VCaP (cell line): ENCODE results near the gene TMEM191C.
A peak's percentile ranks its signal among the peaks of the same experiment; 100 is the strongest.
"Not testable (repeated sequence)": the region's sequence is repeated elsewhere in the genome, so short reads cannot be mapped to it uniquely, and the experiment has no call there.

Experiments
- H3K27ac ChIP-seq: fragments of 450-650 bp; 2 replicates; pipeline ENCODE4 v1.5.1; 2017
- TF ChIP-seq, protein P1 (sequence below): fragments of 450-650 bp; conservative IDR thresholded peaks from 2 replicates; pipeline ENCODE4 v1.5.1; 2017; ENCODE audit warnings: mild to moderate bottlenecking, moderate library complexity

Gene TMEM191C

DNA sequence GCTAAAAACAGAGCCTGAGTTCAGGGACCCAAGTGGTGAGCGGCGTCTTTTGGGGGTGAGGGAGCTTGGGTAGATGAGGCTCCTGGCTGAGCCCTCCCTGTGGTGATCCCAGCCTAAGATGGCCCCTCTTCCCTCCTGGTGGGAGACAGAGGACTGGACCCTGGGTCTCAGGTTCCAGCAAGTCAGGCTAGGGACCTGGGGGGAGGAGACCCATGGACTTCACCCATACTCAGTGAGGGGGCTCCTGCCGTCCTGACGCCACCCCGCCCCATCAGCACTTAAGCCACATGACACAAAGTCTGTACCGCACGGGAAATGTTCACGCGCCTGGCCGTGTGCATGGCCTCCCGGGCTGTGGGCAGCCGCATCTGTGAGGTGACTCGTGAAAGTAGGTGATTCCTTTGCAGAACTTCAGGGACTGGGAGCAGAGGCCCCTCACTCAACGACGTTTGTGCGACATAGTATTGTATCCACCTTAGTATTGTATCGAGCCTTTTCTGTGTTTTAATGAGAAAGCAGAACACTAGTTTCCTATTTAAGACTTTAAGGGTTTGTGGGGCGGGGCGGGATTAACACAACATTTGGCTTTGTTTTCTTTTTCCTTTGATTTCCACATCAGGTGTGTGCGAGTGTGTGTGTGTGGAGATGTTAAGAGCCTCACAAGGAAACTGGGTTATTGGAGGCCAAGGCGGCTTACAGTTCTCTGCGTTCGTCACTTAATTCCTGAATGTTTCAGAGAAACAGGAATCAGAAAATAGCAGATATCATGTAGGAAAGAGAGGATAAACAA is 18.4 kb upstream of the TMEM191C start:
- peak overlapping the region; percentile 41; the same call in 1 of the 2 replicates for H3K27ac ChIP-seq
- TF ChIP-seq, protein P1, sequence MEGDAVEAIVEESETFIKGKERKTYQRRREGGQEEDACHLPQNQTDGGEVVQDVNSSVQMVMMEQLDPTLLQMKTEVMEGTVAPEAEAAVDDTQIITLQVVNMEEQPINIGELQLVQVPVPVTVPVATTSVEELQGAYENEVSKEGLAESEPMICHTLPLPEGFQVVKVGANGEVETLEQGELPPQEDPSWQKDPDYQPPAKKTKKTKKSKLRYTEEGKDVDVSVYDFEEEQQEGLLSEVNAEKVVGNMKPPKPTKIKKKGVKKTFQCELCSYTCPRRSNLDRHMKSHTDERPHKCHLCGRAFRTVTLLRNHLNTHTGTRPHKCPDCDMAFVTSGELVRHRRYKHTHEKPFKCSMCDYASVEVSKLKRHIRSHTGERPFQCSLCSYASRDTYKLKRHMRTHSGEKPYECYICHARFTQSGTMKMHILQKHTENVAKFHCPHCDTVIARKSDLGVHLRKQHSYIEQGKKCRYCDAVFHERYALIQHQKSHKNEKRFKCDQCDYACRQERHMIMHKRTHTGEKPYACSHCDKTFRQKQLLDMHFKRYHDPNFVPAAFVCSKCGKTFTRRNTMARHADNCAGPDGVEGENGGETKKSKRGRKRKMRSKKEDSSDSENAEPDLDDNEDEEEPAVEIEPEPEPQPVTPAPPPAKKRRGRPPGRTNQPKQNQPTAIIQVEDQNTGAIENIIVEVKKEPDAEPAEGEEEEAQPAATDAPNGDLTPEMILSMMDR = no peak

DNA sequence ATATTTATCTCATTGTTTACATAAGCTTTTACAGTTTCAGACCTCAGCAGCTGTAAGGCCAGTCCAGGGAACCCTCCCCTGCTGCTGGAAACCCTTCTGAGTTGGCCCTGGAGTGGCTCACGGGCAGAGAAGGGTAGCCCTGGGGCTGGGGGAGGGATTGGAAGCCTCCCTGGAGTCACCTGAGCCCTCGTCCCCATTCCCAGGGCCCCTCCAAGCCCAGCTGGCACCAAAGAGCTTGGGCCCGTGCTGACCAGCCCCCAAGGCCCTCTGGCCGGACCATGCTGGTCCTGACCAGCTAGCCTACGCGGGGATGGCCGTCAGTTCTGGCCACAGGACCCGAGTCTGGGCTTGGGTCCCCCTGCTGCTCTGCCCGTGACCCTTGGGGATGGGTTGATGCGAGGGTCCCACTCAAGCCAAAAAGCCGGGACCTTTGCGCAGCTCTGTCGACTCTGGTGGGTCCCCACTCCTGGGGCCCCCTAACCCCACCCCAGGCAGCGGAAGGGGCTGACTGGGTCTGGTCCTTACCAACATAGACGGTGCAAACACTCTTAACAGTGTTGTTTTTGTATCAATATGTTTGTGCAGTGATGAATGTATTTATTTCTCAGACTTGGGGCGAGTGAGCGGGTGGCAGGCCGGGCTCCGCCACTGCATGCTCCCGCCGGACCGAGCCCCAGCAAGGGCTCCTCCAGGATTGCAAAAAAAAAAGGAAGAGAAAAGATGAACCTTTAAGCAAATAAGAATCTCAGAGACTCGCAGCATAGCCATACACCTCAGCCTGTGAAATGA is 17.5 kb upstream of the TMEM191C start:
- peak overlapping the region; percentile 41; the same call in 1 of the 2 replicates for H3K27ac ChIP-seq
- TF ChIP-seq, protein P1 = no peak

DNA sequence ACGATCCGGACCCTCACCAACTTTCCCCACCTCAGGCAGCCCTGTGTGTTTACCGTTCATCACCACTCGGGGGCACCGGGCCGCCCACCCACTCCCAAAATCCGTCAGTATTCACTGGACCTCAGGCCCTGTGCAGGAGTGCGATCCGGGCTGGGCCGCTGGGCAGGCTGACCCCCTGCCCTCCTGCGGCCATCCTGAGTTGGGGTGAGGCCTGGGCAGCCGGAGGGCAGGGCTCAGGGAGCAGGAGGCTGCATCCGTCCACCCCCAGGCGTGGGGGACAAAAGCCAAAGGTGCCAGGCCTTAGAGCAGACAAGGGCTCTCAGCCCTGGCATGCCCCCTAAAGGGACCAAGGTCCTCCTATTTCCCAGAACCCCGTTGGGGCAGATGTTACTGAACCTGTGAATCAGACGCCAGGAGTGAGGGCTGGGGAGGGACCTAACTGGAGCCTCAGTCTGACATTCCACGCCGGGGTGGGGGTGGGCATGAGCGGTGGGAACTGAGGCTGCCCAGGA is 16.8 kb upstream of the TMEM191C start:
- no peak overlapping the region for H3K27ac ChIP-seq
- TF ChIP-seq, protein P1 = no peak

DNA sequence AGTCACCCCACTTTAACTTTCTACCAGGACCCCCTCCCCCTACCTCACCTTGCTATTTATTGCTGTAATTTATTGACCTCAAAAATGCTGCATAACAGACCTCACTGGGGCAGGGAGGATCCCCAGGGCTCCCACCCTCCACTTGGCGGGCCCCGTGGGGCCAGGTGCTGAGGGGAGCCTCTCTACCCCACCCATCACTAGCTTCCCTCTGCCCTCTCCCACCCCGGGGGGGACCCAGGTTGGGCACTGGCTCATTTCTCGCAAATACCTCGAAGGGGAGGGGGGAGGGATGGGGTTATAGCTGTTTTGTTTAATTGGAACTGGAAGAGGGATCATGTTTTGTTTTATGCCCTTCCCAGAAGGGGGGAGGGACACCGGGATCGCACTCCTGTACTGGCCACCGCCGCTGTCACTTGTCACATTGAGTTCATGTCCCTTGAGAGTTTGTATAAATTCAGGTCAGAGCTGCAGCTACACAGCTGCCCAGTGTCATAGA is 16.3 kb upstream of the TMEM191C start:
- TF ChIP-seq, protein P1 = no peak
- H3K27ac ChIP-seq = no peak overlapping the region

DNA sequence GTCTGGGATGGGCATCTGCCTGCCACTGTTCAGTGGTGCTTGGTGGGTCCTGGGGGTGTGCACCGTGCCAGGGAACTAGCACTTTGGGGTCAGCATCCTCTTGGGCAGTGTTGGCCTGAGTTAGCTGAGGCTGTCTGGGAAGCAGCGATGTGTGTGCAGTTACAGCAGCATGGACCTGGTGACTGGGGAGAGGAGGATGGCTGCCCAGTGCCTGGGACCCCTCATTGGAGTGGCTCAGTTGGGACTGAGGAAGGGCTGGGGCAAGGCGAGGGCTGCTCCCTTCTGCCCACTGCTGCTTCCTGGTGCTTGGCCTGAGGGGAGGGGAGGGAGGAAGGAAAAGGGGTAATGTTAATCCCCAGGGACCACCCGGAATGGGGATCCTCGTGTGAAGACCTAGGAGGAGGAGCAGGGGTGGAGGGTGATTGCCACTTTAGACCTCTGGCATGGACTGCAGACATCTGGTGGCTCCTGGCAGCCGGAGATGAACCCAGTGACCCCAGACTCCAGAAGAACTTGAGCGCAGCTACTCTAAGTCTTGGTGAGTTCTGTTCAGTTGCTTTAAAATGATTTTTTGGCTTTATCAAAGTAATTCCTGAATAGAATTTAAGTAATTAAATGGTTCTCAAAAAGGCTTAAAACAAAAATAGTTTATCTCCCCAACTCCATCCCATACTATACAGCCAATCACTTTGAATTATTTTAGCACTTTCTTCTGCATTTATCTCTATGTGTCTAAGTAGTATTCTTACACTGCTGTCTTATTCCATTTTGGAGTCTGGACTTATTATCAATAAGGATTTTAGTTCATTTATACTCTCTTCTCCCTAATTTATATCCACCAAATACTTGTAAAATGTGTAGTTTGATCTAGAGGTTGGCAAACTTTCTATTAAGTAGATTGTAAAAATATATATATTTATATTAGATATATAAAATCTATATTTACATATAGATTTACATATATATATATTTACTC is 15.4 kb upstream of the TMEM191C start:
- TF ChIP-seq, protein P1 = no peak

DNA sequence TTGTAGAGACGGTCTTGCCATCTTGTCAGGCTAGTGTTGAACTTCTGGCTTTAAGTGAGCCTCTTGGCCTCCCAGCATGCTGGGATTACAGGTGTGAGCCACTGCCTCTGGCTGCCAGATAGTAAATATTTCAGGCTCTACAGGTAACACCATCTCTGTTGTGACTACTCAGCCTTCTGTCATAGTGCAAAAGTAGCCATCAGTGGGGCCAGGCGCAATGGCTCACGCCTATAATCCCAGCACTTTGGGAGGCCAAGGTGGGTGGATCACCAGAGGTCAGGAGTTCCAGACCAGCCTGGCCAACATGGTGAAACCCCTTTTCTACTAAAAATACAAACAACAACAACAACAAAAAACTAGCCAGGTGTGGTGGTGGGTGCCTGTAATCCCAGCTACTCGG is 14.5 kb upstream of the TMEM191C start:
- not testable (repeated sequence) for H3K27ac ChIP-seq

More for the DNA sequence above, 15.4 kb upstream of the TMEM191C start:
- H3K27ac ChIP-seq = no peak overlapping the region

DNA sequence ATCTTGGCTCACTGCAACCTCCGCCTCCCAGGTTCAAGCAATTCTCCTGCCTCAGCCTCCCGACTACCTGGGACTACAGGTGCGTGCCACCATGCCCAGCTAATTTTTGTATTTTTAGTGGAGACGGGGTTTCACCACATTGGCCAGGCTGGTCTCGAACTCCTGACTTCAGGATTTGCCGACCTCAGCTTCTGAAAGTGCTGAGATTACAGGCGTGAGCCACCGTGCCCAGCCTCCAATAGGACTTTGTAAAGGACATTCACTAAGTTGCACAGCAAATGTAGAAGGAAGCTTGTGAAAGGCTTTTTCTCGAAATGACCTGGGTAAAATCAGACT is 12.2 kb upstream of the TMEM191C start:
- H3K27ac ChIP-seq = not testable (repeated sequence)
